Measurements from ENCODE around the gene EFCAB11. TPM values are rescaled to one million over a fixed set of nuclear protein-coding genes. Genes with fewer than 3 reads are reported as not detected.

The EFCAB11 gene
- total RNA-seq, 1 donor from 2014 or later, result 7.5 TPM

- FAIRE-seq, result no peak
- Histone ChIP-seq H2AFZ (ENCODE audit: low read depth, low read length) (no peak overlapping the region), H3K27ac (ENCODE audit: low read depth, low read length) (no peak overlapping the region), H4K20me1 (ENCODE audit: insufficient read depth, low read length) (no peaks in the 10 kb centered on the region), H3K4me3 (ENCODE audit: insufficient read depth, low read depth, low read length) (no peak overlapping the region), H3K4me1 (ENCODE audit: insufficient read depth, low read length) (peaks cover 29% of the 10 kb centered on the region), H3K4me2 (ENCODE audit: low read length) (no peak overlapping the region), H3K79me2 (ENCODE audit: insufficient read depth, low read length) (no peaks in the 10 kb centered on the region), H3K9ac (ENCODE audit: low read length) (no peak overlapping the region), H3K27me3 (ENCODE audit: insufficient read depth, low read length) (no peaks in the 10 kb centered on the region), H3K36me3 (ENCODE audit: insufficient read depth, low read length) (no peaks in the 10 kb centered on the region), H3K9me3 (ENCODE audit: insufficient read depth, low read depth, low read length) (no peaks in the 10 kb centered on the region)
- H3K27ac Mint-ChIP-seq (ENCODE audit: unreplicated experiment), result no peak overlapping the region
- no peak overlapping the region for H3K4me3 Mint-ChIP-seq (ENCODE audit: unreplicated experiment)
- DNase-seq (ENCODE audit: low read depth), result no peak
- no peaks in the 10 kb centered on the region for H3K36me3 Mint-ChIP-seq (ENCODE audit: low read depth, unreplicated experiment)
- peaks cover 5% of the 10 kb centered on the region for H3K9me3 Mint-ChIP-seq (ENCODE audit: unreplicated experiment)
- peaks cover 39% of the 10 kb centered on the region for H3K4me1 Mint-ChIP-seq (ENCODE audit: low read depth, unreplicated experiment)
- no peak for TF ChIP-seq CTCF (IDR thresholded peaks at IDR 0.05; ENCODE audit: insufficient read depth, low read depth, low read length)
- no peak for TF ChIP-seq EZH2 (IDR thresholded peaks at IDR 0.05; ENCODE audit: insufficient read depth, low read length)
- H3K27me3 Mint-ChIP-seq (ENCODE audit: low read depth, unreplicated experiment), result no peaks in the 10 kb centered on the region
Observed at GRCh38 chr14:89908712-89909450, 45.6 kb downstream of the EFCAB11 start.

- no peak overlapping the region for H3K4me3 Mint-ChIP-seq (ENCODE audit: unreplicated experiment)
- Histone ChIP-seq H3K27ac (ENCODE audit: low read depth, low read length) (no peak overlapping the region), H3K9me3 (ENCODE audit: insufficient read depth, low read depth, low read length) (no peaks in the 10 kb centered on the region), H3K27me3 (ENCODE audit: insufficient read depth, low read length) (no peaks in the 10 kb centered on the region), H3K79me2 (ENCODE audit: insufficient read depth, low read length) (no peaks in the 10 kb centered on the region), H3K36me3 (ENCODE audit: insufficient read depth, low read length) (no peaks in the 10 kb centered on the region), H3K4me1 (ENCODE audit: insufficient read depth, low read length) (peaks cover 23% of the 10 kb centered on the region), H3K4me3 (ENCODE audit: insufficient read depth, low read depth, low read length) (no peak overlapping the region), H4K20me1 (ENCODE audit: insufficient read depth, low read length) (no peaks in the 10 kb centered on the region), H3K4me2 (ENCODE audit: low read length) (no peak overlapping the region), H3K9ac (ENCODE audit: low read length) (no peak overlapping the region), H2AFZ (ENCODE audit: low read depth, low read length) (no peak overlapping the region)
- H3K9me3 Mint-ChIP-seq (ENCODE audit: unreplicated experiment), result peaks cover 5% of the 10 kb centered on the region
- DNase-seq (ENCODE audit: low read depth) (no peak), FAIRE-seq (no peak)
- H3K27ac Mint-ChIP-seq (ENCODE audit: unreplicated experiment), result no peak overlapping the region
- no peaks in the 10 kb centered on the region for H3K27me3 Mint-ChIP-seq (ENCODE audit: low read depth, unreplicated experiment)
- peaks cover 34% of the 10 kb centered on the region for H3K4me1 Mint-ChIP-seq (ENCODE audit: low read depth, unreplicated experiment)
- TF ChIP-seq CTCF (IDR thresholded peaks at IDR 0.05; ENCODE audit: insufficient read depth, low read depth, low read length) (no peak), EZH2 (IDR thresholded peaks at IDR 0.05; ENCODE audit: insufficient read depth, low read length) (no peak)
- H3K36me3 Mint-ChIP-seq (ENCODE audit: low read depth, unreplicated experiment), result no peaks in the 10 kb centered on the region
Observed at GRCh38 chr14:89907655-89908054, 46.9 kb downstream of the EFCAB11 start.

GRCh38 chr14:89906000-89906399 lies 48.5 kb downstream of the EFCAB11 start:
- Histone ChIP-seq H3K9me3 (ENCODE audit: insufficient read depth, low read depth, low read length) (no peaks in the 10 kb centered on the region), H2AFZ (ENCODE audit: low read depth, low read length) (no peak overlapping the region), H3K79me2 (ENCODE audit: insufficient read depth, low read length) (no peaks in the 10 kb centered on the region), H3K27ac (ENCODE audit: low read depth, low read length) (no peak overlapping the region), H4K20me1 (ENCODE audit: insufficient read depth, low read length) (no peaks in the 10 kb centered on the region), H3K4me2 (ENCODE audit: low read length) (no peak overlapping the region), H3K27me3 (ENCODE audit: insufficient read depth, low read length) (no peaks in the 10 kb centered on the region), H3K36me3 (ENCODE audit: insufficient read depth, low read length) (no peaks in the 10 kb centered on the region), H3K4me3 (ENCODE audit: insufficient read depth, low read depth, low read length) (no peak overlapping the region), H3K9ac (ENCODE audit: low read length) (no peak overlapping the region), H3K4me1 (ENCODE audit: insufficient read depth, low read length) (peaks cover 8% of the 10 kb centered on the region)
- FAIRE-seq (no peak), DNase-seq (ENCODE audit: low read depth) (no peak)
- Mint-ChIP-seq H3K9me3 (ENCODE audit: unreplicated experiment) (peaks cover 5% of the 10 kb centered on the region), H3K27ac (ENCODE audit: unreplicated experiment) (no peak overlapping the region), H3K4me1 (ENCODE audit: low read depth, unreplicated experiment) (peaks cover 27% of the 10 kb centered on the region), H3K36me3 (ENCODE audit: low read depth, unreplicated experiment) (no peaks in the 10 kb centered on the region), H3K4me3 (ENCODE audit: unreplicated experiment) (no peak overlapping the region), H3K27me3 (ENCODE audit: low read depth, unreplicated experiment) (no peaks in the 10 kb centered on the region)
- TF ChIP-seq EZH2 (IDR thresholded peaks at IDR 0.05; ENCODE audit: insufficient read depth, low read length), result no peak
- no peak for TF ChIP-seq CTCF (IDR thresholded peaks at IDR 0.05; ENCODE audit: insufficient read depth, low read depth, low read length)
